ENCODE measurements around the gene ANKRD17. TPM values are rescaled to one million over a fixed set of nuclear protein-coding genes. Genes with fewer than 3 reads are reported as not detected.

ANKRD17 gene
- polyA plus RNA-seq, 1 donor from 2014 or later, result 30.4 TPM

DNA sequence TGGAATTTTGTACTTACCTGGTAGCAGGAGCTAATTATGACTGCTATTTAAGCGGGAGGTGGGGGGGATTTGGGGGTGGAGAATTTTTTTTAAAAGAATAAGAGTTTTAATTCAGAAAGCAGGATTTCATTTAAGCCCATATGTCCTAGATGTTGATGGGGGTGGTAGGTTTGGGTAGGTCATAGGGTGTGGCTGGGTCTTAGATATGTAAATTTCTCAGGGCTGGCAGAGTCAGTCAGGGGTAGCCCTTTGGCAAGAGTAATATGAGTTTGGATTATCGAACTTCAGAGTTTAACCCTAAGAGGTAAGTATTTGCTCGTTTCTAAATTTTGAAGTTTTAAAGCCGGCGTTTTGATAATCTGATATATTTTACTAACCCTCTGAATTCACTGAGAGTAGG, 153.9 kb downstream of the ANKRD17 start:
- Histone ChIP-seq H3K9me2 (ENCODE audit: insufficient read depth, low read length) (no peaks in the 10 kb centered on the region), H3K9me3 (ENCODE audit: low read length) (no peaks in the 10 kb centered on the region), H3K36me3 (ENCODE audit: insufficient read depth, low read length) (no peaks in the 10 kb centered on the region), H3K4me3 (ENCODE audit: low read length) (no peak overlapping the region), H3F3A (ENCODE audit: insufficient read depth, low read length, poor library complexity, severe bottlenecking) (no peaks in the 10 kb centered on the region), H3K9ac (ENCODE audit: low read length) (no peak overlapping the region), H2AFZ (ENCODE audit: low read depth, low read length) (no peak overlapping the region), H3K27ac (ENCODE audit: low read length) (no peak overlapping the region), H3K27me3 (ENCODE audit: insufficient read depth, low read depth, low read length) (no peaks in the 10 kb centered on the region), H3K4me2 (ENCODE audit: low read length) (no peak overlapping the region), H3K79me2 (replicated peaks; ENCODE audit: insufficient read depth, low read length) (no peaks in the 10 kb centered on the region), H4K20me1 (ENCODE audit: insufficient read depth) (no peaks in the 10 kb centered on the region)
- no peak for TF ChIP-seq MXI1 (conservative IDR thresholded peaks at IDR 0.05; ENCODE audit: poor library complexity, severe bottlenecking)
- no peak for TF ChIP-seq SMC3 (conservative IDR thresholded peaks at IDR 0.05; ENCODE audit: poor library complexity)
- TF ChIP-seq TAF1 (IDR thresholded peaks at IDR 0.05; ENCODE audit: low read depth), result no peak
- TF ChIP-seq, protein P1, sequence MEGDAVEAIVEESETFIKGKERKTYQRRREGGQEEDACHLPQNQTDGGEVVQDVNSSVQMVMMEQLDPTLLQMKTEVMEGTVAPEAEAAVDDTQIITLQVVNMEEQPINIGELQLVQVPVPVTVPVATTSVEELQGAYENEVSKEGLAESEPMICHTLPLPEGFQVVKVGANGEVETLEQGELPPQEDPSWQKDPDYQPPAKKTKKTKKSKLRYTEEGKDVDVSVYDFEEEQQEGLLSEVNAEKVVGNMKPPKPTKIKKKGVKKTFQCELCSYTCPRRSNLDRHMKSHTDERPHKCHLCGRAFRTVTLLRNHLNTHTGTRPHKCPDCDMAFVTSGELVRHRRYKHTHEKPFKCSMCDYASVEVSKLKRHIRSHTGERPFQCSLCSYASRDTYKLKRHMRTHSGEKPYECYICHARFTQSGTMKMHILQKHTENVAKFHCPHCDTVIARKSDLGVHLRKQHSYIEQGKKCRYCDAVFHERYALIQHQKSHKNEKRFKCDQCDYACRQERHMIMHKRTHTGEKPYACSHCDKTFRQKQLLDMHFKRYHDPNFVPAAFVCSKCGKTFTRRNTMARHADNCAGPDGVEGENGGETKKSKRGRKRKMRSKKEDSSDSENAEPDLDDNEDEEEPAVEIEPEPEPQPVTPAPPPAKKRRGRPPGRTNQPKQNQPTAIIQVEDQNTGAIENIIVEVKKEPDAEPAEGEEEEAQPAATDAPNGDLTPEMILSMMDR (IDR thresholded peaks at IDR 0.05; ENCODE audit: poor library complexity, severe bottlenecking), result no peak
- TF ChIP-seq, protein P2, sequence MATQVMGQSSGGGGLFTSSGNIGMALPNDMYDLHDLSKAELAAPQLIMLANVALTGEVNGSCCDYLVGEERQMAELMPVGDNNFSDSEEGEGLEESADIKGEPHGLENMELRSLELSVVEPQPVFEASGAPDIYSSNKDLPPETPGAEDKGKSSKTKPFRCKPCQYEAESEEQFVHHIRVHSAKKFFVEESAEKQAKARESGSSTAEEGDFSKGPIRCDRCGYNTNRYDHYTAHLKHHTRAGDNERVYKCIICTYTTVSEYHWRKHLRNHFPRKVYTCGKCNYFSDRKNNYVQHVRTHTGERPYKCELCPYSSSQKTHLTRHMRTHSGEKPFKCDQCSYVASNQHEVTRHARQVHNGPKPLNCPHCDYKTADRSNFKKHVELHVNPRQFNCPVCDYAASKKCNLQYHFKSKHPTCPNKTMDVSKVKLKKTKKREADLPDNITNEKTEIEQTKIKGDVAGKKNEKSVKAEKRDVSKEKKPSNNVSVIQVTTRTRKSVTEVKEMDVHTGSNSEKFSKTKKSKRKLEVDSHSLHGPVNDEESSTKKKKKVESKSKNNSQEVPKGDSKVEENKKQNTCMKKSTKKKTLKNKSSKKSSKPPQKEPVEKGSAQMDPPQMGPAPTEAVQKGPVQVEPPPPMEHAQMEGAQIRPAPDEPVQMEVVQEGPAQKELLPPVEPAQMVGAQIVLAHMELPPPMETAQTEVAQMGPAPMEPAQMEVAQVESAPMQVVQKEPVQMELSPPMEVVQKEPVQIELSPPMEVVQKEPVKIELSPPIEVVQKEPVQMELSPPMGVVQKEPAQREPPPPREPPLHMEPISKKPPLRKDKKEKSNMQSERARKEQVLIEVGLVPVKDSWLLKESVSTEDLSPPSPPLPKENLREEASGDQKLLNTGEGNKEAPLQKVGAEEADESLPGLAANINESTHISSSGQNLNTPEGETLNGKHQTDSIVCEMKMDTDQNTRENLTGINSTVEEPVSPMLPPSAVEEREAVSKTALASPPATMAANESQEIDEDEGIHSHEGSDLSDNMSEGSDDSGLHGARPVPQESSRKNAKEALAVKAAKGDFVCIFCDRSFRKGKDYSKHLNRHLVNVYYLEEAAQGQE (IDR thresholded peaks at IDR 0.05; ENCODE audit: borderline replicate concordance), result no peak
- no peak for TF ChIP-seq RAD21 (conservative IDR thresholded peaks at IDR 0.05)
- TF ChIP-seq EZH2 (IDR thresholded peaks at IDR 0.05; ENCODE audit: borderline replicate concordance, insufficient read depth, low read length, poor library complexity, severe bottlenecking), result no peak
- TF ChIP-seq POLR2AphosphoS5 (IDR thresholded peaks at IDR 0.05), result no peak
- no peak for TF ChIP-seq EP300 (conservative IDR thresholded peaks at IDR 0.05; ENCODE audit: poor library complexity, severe bottlenecking)

DNA sequence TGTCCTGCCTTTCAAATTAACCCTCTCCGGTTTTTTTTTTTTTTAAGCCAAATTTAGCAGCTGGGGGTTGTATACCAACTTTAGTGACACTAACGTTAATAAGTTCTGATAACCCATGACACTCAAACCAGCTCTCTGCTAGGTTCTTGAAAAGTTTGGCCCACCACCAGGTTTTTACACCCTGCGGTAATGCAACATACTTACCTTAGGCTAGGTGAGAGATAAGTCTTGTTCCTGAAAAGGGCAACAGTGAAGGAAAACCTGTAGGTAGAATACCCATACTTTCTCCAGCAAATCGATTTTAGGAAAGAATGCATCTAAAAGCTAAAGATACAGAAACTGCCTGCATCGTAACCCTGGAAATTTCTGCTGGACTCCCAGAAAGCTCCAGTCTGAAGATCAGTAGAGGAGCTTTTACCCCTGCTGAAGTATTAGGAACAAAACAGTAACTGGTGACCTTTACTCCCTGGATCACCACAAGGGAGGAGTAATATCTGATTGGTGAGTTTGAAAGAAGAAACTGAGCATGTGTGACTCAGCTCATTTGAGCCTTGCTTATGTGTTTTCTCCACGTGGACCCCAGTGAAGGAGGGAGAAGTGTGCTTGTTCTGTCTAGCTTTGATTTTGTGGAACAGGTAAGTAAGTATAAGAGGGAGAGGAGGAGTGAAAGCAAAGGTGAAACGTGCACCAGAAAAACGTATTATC, 154.6 kb downstream of the ANKRD17 start:
- H3K9me2 ChIP-seq (ENCODE audit: insufficient read depth, low read length), result no peaks in the 10 kb centered on the region
- no peaks in the 10 kb centered on the region for H3K9me3 ChIP-seq (ENCODE audit: low read length)
- H2AFZ ChIP-seq (ENCODE audit: low read depth, low read length), result no peak overlapping the region
- no peak overlapping the region for H3K4me2 ChIP-seq (ENCODE audit: low read length)
- no peak for TF ChIP-seq EZH2 (IDR thresholded peaks at IDR 0.05; ENCODE audit: borderline replicate concordance, insufficient read depth, low read length, poor library complexity, severe bottlenecking)
- TF ChIP-seq EP300 (conservative IDR thresholded peaks at IDR 0.05; ENCODE audit: poor library complexity, severe bottlenecking), result no peak
- TF ChIP-seq SMC3 (conservative IDR thresholded peaks at IDR 0.05; ENCODE audit: poor library complexity), result no peak
- no peak for TF ChIP-seq RAD21 (conservative IDR thresholded peaks at IDR 0.05)
- TF ChIP-seq, protein P2 (IDR thresholded peaks at IDR 0.05; ENCODE audit: borderline replicate concordance), result no peak
- no peak for TF ChIP-seq TAF1 (IDR thresholded peaks at IDR 0.05; ENCODE audit: low read depth)
- TF ChIP-seq, protein P1 (IDR thresholded peaks at IDR 0.05; ENCODE audit: poor library complexity, severe bottlenecking), result no peak
- TF ChIP-seq POLR2AphosphoS5 (IDR thresholded peaks at IDR 0.05), result no peak
- no peak for TF ChIP-seq MXI1 (conservative IDR thresholded peaks at IDR 0.05; ENCODE audit: poor library complexity, severe bottlenecking)
- no peaks in the 10 kb centered on the region for H3K79me2 ChIP-seq (replicated peaks; ENCODE audit: insufficient read depth, low read length)
- no peaks in the 10 kb centered on the region for H3K36me3 ChIP-seq (ENCODE audit: insufficient read depth, low read length)
- no peak overlapping the region for H3K9ac ChIP-seq (ENCODE audit: low read length)
- no peaks in the 10 kb centered on the region for H3F3A ChIP-seq (ENCODE audit: insufficient read depth, low read length, poor library complexity, severe bottlenecking)
- no peaks in the 10 kb centered on the region for H4K20me1 ChIP-seq (ENCODE audit: insufficient read depth)
- no peak overlapping the region for H3K27ac ChIP-seq (ENCODE audit: low read length)
- no peaks in the 10 kb centered on the region for H3K27me3 ChIP-seq (ENCODE audit: insufficient read depth, low read depth, low read length)
- H3K4me3 ChIP-seq (ENCODE audit: low read length), result no peak overlapping the region
